ENCODE measurements around the gene ADGRV1.

DNA sequence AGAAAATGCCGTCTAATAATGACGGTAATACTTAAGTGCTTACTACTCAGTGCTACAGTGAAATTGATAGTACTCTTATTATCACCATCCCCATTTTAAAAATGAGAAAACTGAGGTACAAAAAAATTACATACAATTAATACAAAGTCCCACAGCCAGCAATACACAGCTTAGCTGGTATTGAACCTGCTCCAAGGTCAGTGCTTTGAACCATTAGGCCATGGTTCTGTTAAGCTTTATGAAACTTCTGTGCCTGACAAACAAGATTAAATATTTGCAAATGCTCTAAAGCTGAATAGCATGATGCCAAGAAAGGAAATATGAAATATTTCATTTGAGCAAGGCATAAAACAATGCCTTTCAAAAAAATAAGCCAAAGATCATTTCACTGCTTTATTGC is 467.4 kb downstream of the ADGRV1 start:
- TF ChIP-seq, protein P1, sequence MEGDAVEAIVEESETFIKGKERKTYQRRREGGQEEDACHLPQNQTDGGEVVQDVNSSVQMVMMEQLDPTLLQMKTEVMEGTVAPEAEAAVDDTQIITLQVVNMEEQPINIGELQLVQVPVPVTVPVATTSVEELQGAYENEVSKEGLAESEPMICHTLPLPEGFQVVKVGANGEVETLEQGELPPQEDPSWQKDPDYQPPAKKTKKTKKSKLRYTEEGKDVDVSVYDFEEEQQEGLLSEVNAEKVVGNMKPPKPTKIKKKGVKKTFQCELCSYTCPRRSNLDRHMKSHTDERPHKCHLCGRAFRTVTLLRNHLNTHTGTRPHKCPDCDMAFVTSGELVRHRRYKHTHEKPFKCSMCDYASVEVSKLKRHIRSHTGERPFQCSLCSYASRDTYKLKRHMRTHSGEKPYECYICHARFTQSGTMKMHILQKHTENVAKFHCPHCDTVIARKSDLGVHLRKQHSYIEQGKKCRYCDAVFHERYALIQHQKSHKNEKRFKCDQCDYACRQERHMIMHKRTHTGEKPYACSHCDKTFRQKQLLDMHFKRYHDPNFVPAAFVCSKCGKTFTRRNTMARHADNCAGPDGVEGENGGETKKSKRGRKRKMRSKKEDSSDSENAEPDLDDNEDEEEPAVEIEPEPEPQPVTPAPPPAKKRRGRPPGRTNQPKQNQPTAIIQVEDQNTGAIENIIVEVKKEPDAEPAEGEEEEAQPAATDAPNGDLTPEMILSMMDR (IDR thresholded peaks at IDR 0.05), result no peak
- TF ChIP-seq POLR2A (IDR thresholded peaks at IDR 0.05), result no peak
